ENCODE data around the gene MPP3. TPM values are rescaled to one million over a fixed set of nuclear protein-coding genes. Genes with fewer than 3 reads are reported as not detected.

The MPP3 gene
- total and polyA plus RNA-seq, 10 of the 15 experiments (the other 5 are each of a cell fraction or from before 2014, with no cell fraction given), result not detected

DNA sequence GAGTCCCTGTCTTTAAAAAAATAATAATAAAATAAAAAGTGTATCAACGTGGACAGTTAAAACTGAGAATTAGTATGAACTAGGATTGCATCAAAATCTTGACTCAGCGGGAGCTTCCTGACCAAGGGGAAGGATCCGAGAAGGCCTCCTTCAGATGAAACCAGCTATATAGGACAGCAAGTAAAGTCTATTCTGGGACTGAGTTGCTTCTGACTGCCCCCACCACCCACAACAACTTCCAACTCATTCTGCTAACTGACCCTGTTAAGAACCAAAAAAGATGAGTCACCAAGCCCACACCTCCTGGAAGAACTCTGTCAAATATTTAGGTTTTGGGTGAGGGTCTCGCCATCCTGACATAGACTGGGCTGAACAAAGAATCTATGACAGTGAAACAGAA lies 24.9 kb downstream of the MPP3 start:
- ChIA-PET RAD21 (ENCODE audit: unreplicated experiment) (no interaction called here), CTCF (interaction anchor here (1.6 kb wide), 1 partner anchor 42 kb away, joined by 5 read pairs; no protein-coding TSS in a partner anchor), POLR2A (no interaction called here), SMC1A (ENCODE audit: uncharacterized antibody, unreplicated experiment) (no interaction called here)
- H3K4me1 ChIP-seq (ENCODE audit: control insufficient read depth, insufficient read depth, low read length), result no peaks in the 10 kb centered on the region
- intact Hi-C loops (cut with micrococcal nuclease; ENCODE audit: unreplicated experiment) (no loop called here), in situ Hi-C loops (cut with MboI) (no loop called here)
- H3K9ac ChIP-seq (ENCODE audit: control insufficient read depth, insufficient read depth, low read length), result no peak overlapping the region
- peaks cover 2 to 3% of the 10 kb centered on the region in 2 experiments for H3K27me3 ChIP-seq (replicated peaks in 1 of 2; ENCODE audit: control insufficient read depth in 2 of 2, insufficient read depth in 2 of 2, low read length in 1 of 2)
- H3K4me3 ChIP-seq, result no peak overlapping the region
- DNase-seq (ENCODE audit: low read depth, low spot score) (no peak), ATAC-seq (no peak), FAIRE-seq (no peak)
- no peaks in the 10 kb centered on the region for H4K20me1 ChIP-seq (ENCODE audit: control insufficient read depth, insufficient read depth)
- H3K27ac ChIP-seq (ENCODE audit: control insufficient read depth, insufficient read depth), result no peak overlapping the region
- 10% methylated on average over 4 of the region's 4 CpGs for WGBS (ENCODE audit: insufficient coverage, insufficient replicate concordance, low lambda C conversion rate, missing lambda C conversion rate)
- H3K36me3 ChIP-seq (ENCODE audit: control insufficient read depth in 2 of 2, insufficient read depth in 2 of 2, low read length in 1 of 2), result no peaks in the 10 kb centered on the region
- TF ChIP-seq POLR2AphosphoS2 (IDR thresholded peaks at IDR 0.05; ENCODE audit: low read depth, low read length) (no peak), RCOR1 (conservative IDR thresholded peaks at IDR 0.05; ENCODE audit: low read depth, low read length) (no peak), PAX5 (IDR thresholded peaks at IDR 0.05; ENCODE audit: borderline replicate concordance, low read depth, low read length) (no peak), SUZ12 (IDR thresholded peaks at IDR 0.05; ENCODE audit: unreplicated experiment) (no peak), HDGF (IDR thresholded peaks at IDR 0.05) (no peak)
- TF ChIP-seq, protein P1, sequence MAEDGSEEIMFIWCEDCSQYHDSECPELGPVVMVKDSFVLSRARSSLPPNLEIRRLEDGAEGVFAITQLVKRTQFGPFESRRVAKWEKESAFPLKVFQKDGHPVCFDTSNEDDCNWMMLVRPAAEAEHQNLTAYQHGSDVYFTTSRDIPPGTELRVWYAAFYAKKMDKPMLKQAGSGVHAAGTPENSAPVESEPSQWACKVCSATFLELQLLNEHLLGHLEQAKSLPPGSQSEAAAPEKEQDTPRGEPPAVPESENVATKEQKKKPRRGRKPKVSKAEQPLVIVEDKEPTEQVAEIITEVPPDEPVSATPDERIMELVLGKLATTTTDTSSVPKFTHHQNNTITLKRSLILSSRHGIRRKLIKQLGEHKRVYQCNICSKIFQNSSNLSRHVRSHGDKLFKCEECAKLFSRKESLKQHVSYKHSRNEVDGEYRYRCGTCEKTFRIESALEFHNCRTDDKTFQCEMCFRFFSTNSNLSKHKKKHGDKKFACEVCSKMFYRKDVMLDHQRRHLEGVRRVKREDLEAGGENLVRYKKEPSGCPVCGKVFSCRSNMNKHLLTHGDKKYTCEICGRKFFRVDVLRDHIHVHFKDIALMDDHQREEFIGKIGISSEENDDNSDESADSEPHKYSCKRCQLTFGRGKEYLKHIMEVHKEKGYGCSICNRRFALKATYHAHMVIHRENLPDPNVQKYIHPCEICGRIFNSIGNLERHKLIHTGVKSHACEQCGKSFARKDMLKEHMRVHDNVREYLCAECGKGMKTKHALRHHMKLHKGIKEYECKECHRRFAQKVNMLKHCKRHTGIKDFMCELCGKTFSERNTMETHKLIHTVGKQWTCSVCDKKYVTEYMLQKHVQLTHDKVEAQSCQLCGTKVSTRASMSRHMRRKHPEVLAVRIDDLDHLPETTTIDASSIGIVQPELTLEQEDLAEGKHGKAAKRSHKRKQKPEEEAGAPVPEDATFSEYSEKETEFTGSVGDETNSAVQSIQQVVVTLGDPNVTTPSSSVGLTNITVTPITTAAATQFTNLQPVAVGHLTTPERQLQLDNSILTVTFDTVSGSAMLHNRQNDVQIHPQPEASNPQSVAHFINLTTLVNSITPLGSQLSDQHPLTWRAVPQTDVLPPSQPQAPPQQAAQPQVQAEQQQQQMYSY (CRISPR knock-in tag; IDR thresholded peaks at IDR 0.05), result no peak
- no TSS peak for BruUV-seq (replicated peaks)
- H3K9me3 ChIP-seq (replicated peaks; ENCODE audit: control insufficient read depth, insufficient read depth, low read length), result no peaks in the 10 kb centered on the region; the same call in 2 of the 3 replicates
- no peaks in the 10 kb centered on the region for H3K79me2 ChIP-seq (ENCODE audit: control insufficient read depth, insufficient read depth, low read length)
- H2AFZ ChIP-seq (ENCODE audit: control insufficient read depth, low read depth, low read length), result no peak overlapping the region
- H3K4me2 ChIP-seq (ENCODE audit: control insufficient read depth, insufficient read depth), result no peak overlapping the region

Measured in GM12878 (cell line).